ENCODE results near the gene COL13A1. TPM values are rescaled to one million over a fixed set of nuclear protein-coding genes. Genes with fewer than 3 reads are reported as not detected.

Gene COL13A1
- total and polyA plus RNA-seq, 4 donors: 3.5 to 32.8 (median 11.5) TPM

GRCh38 chr10:69944761-69945160 is 143.1 kb downstream of the COL13A1 start:
- ATAC-seq (ENCODE audit: low FRiP score) (no peak), DNase-seq (no peak)
- H3K4me3 ChIP-seq (ENCODE audit: low read length in 2 of 2): no peak overlapping the region
- H3K4me1 ChIP-seq (ENCODE audit: control insufficient read depth in 1 of 2, insufficient read depth in 2 of 2, low read length in 2 of 2): peaks cover 0 to 2% of the 10 kb centered on the region in 2 donors
- H3K36me3 ChIP-seq (ENCODE audit: control insufficient read depth in 1 of 2, insufficient read depth in 2 of 2, low read length in 1 of 2): no peaks in the 10 kb centered on the region
- no peaks in the 10 kb centered on the region for H3K9me3 ChIP-seq (ENCODE audit: control insufficient read depth, low read length)
- H3K27ac ChIP-seq (ENCODE audit: low read depth in 1 of 2, low read length in 2 of 2): no peak overlapping the region
- intact Hi-C loops (cut with DNase I): no loop called here
- H3K27me3 ChIP-seq (ENCODE audit: control insufficient read depth in 1 of 2, insufficient read depth in 2 of 2, low read length in 1 of 2): no peaks in the 10 kb centered on the region
- WGBS, 2 donors: 60 to 65% methylated on average over 10 of the region's 10 CpGs

GRCh38 chr10:69948261-69948660 is 146.6 kb downstream of the COL13A1 start:
- 68 to 74% methylated on average over 4 of the region's 4 CpGs for WGBS, 2 donors
- no peak overlapping the region for H3K4me3 ChIP-seq (ENCODE audit: low read length in 2 of 2)
- no peak overlapping the region for H3K27ac ChIP-seq (ENCODE audit: low read depth in 1 of 2, low read length in 2 of 2)
- ATAC-seq (ENCODE audit: low FRiP score): no peak
- H3K4me1 ChIP-seq (ENCODE audit: control insufficient read depth in 1 of 2, insufficient read depth in 2 of 2, low read length in 2 of 2): no peaks in the 10 kb centered on the region
- H3K9me3 ChIP-seq (ENCODE audit: control insufficient read depth, low read length): no peaks in the 10 kb centered on the region
- intact Hi-C loops (cut with DNase I): no loop called here
- no peak for DNase-seq
- no peaks in the 10 kb centered on the region for H3K36me3 ChIP-seq (ENCODE audit: control insufficient read depth in 1 of 2, insufficient read depth in 2 of 2, low read length in 1 of 2)
- no peaks in the 10 kb centered on the region for H3K27me3 ChIP-seq (ENCODE audit: control insufficient read depth in 1 of 2, insufficient read depth in 2 of 2, low read length in 1 of 2)

- intact Hi-C loops (cut with DNase I): no loop called here
- Histone ChIP-seq H3K9me3 (ENCODE audit: control insufficient read depth, low read length) (no peaks in the 10 kb centered on the region), H3K36me3 (ENCODE audit: control insufficient read depth in 1 of 2, insufficient read depth in 2 of 2, low read length in 1 of 2) (no peaks in the 10 kb centered on the region), H3K27me3 (ENCODE audit: control insufficient read depth in 1 of 2, insufficient read depth in 2 of 2, low read length in 1 of 2) (no peaks in the 10 kb centered on the region), H3K27ac (ENCODE audit: low read depth in 1 of 2, low read length in 2 of 2) (no peak overlapping the region), H3K4me1 (ENCODE audit: control insufficient read depth in 1 of 2, insufficient read depth in 2 of 2, low read length in 2 of 2) (no peaks in the 10 kb centered on the region), H3K4me3 (ENCODE audit: low read length in 2 of 2) (no peak overlapping the region)
- DNase-seq (peak in 1 of 2 donors; percentile 1), ATAC-seq (ENCODE audit: low FRiP score) (no peak)
- WGBS, 2 donors: 92 to 97% methylated on average over 8 of the region's 8 CpGs
Measured at GRCh38 chr10:69949770-69950169, 148.1 kb downstream of the COL13A1 start.

GRCh38 chr10:69951658-69952057 is 150.0 kb downstream of the COL13A1 start:
- H3K4me3 ChIP-seq (ENCODE audit: low read length in 2 of 2): no peak overlapping the region
- no peaks in the 10 kb centered on the region for H3K4me1 ChIP-seq (ENCODE audit: control insufficient read depth in 1 of 2, insufficient read depth in 2 of 2, low read length in 2 of 2)
- no peaks in the 10 kb centered on the region for H3K9me3 ChIP-seq (ENCODE audit: control insufficient read depth, low read length)
- WGBS, 2 donors: 93 to 95% methylated on average over 3 of the region's 3 CpGs
- ATAC-seq (ENCODE audit: low FRiP score) (no peak), DNase-seq (no peak)
- no peaks in the 10 kb centered on the region for H3K36me3 ChIP-seq (ENCODE audit: control insufficient read depth in 1 of 2, insufficient read depth in 2 of 2, low read length in 1 of 2)
- intact Hi-C loops (cut with DNase I): no loop called here
- no peaks in the 10 kb centered on the region for H3K27me3 ChIP-seq (ENCODE audit: control insufficient read depth in 1 of 2, insufficient read depth in 2 of 2, low read length in 1 of 2)
- no peak overlapping the region for H3K27ac ChIP-seq (ENCODE audit: low read depth in 1 of 2, low read length in 2 of 2)

GRCh38 chr10:69952069-69952800 is 150.5 kb downstream of the COL13A1 start:
- intact Hi-C loops (cut with DNase I): no loop called here
- ATAC-seq (ENCODE audit: low FRiP score): no peak

GRCh38 chr10:69952821-69953221 is 151.1 kb downstream of the COL13A1 start:
- peaks cover 0 to 2% of the 10 kb centered on the region in 2 donors for H3K36me3 ChIP-seq (ENCODE audit: control insufficient read depth in 1 of 2, insufficient read depth in 2 of 2, low read length in 1 of 2)
- H3K27me3 ChIP-seq (ENCODE audit: control insufficient read depth in 1 of 2, insufficient read depth in 2 of 2, low read length in 1 of 2): no peaks in the 10 kb centered on the region
- WGBS, 2 donors: 78 to 80% methylated on average over 5 of the region's 5 CpGs
- H3K4me3 ChIP-seq (ENCODE audit: low read length in 2 of 2): no peak overlapping the region
- H3K27ac ChIP-seq (ENCODE audit: low read depth in 1 of 2, low read length in 2 of 2): no peak overlapping the region
- DNase-seq (no peak), ATAC-seq (ENCODE audit: low FRiP score) (no peak)
- H3K4me1 ChIP-seq (ENCODE audit: control insufficient read depth in 1 of 2, insufficient read depth in 2 of 2, low read length in 2 of 2): no peaks in the 10 kb centered on the region
- intact Hi-C loops (cut with DNase I): no loop called here
- no peaks in the 10 kb centered on the region for H3K9me3 ChIP-seq (ENCODE audit: control insufficient read depth, low read length)

More at GRCh38 chr10:69952069-69952800, 150.5 kb downstream of the COL13A1 start:
- Histone ChIP-seq H3K4me1 (ENCODE audit: control insufficient read depth in 1 of 2, insufficient read depth in 2 of 2, low read length in 2 of 2) (no peaks in the 10 kb centered on the region), H3K27me3 (ENCODE audit: control insufficient read depth in 1 of 2, insufficient read depth in 2 of 2, low read length in 1 of 2) (no peaks in the 10 kb centered on the region), H3K9me3 (ENCODE audit: control insufficient read depth, low read length) (no peaks in the 10 kb centered on the region), H3K36me3 (ENCODE audit: control insufficient read depth in 1 of 2, insufficient read depth in 2 of 2, low read length in 1 of 2) (peaks cover 0 to 2% of the 10 kb centered on the region in 2 donors), H3K4me3 (ENCODE audit: low read length in 2 of 2) (no peak overlapping the region), H3K27ac (ENCODE audit: low read depth in 1 of 2, low read length in 2 of 2) (no peak overlapping the region)
- WGBS, 2 donors: 74 to 80% methylated on average over 6 of the region's 6 CpGs
- DNase-seq: no peak

GRCh38 chr10:69953851-69954250 is 152.1 kb downstream of the COL13A1 start:
- no peak overlapping the region for H3K27ac ChIP-seq (ENCODE audit: low read depth in 1 of 2, low read length in 2 of 2)
- no peaks in the 10 kb centered on the region for H3K4me1 ChIP-seq (ENCODE audit: control insufficient read depth in 1 of 2, insufficient read depth in 2 of 2, low read length in 2 of 2)
- 90 to 91% methylated on average over 6 of the region's 6 CpGs for WGBS, 2 donors
- H3K27me3 ChIP-seq (ENCODE audit: control insufficient read depth in 1 of 2, insufficient read depth in 2 of 2, low read length in 1 of 2): no peaks in the 10 kb centered on the region
- ATAC-seq (ENCODE audit: low FRiP score) (no peak), DNase-seq (no peak)
- no peak overlapping the region for H3K4me3 ChIP-seq (ENCODE audit: low read length in 2 of 2)
- H3K36me3 ChIP-seq (ENCODE audit: control insufficient read depth in 1 of 2, insufficient read depth in 2 of 2, low read length in 1 of 2): peaks cover 0 to 2% of the 10 kb centered on the region in 2 donors
- no peaks in the 10 kb centered on the region for H3K9me3 ChIP-seq (ENCODE audit: control insufficient read depth, low read length)
- intact Hi-C loops (cut with DNase I): no loop called here

GRCh38 chr10:69955211-69955805 is 153.6 kb downstream of the COL13A1 start:
- Histone ChIP-seq H3K36me3 (ENCODE audit: control insufficient read depth in 1 of 2, insufficient read depth in 2 of 2, low read length in 1 of 2) (peaks cover 0 to 2% of the 10 kb centered on the region in 2 donors), H3K4me1 (ENCODE audit: control insufficient read depth in 1 of 2, insufficient read depth in 2 of 2, low read length in 2 of 2) (no peaks in the 10 kb centered on the region), H3K27ac (ENCODE audit: low read depth in 1 of 2, low read length in 2 of 2) (no peak overlapping the region), H3K4me3 (ENCODE audit: low read length in 2 of 2) (no peak overlapping the region), H3K9me3 (ENCODE audit: control insufficient read depth, low read length) (no peaks in the 10 kb centered on the region), H3K27me3 (ENCODE audit: control insufficient read depth in 1 of 2, insufficient read depth in 2 of 2, low read length in 1 of 2) (no peaks in the 10 kb centered on the region)
- no peak for DNase-seq
- intact Hi-C loops (cut with DNase I): no loop called here
- 89 to 90% methylated on average over 10 of the region's 10 CpGs for WGBS, 2 donors
- ATAC-seq (ENCODE audit: low FRiP score): no peak
